ENCODE measurements around the gene ATP6V0A4. TPM values are rescaled to one million over a fixed set of nuclear protein-coding genes. Genes with fewer than 3 reads are reported as not detected.

ATP6V0A4 gene
- total and polyA plus RNA-seq, 2 experiments from 2014 or later = not detected

DNA sequence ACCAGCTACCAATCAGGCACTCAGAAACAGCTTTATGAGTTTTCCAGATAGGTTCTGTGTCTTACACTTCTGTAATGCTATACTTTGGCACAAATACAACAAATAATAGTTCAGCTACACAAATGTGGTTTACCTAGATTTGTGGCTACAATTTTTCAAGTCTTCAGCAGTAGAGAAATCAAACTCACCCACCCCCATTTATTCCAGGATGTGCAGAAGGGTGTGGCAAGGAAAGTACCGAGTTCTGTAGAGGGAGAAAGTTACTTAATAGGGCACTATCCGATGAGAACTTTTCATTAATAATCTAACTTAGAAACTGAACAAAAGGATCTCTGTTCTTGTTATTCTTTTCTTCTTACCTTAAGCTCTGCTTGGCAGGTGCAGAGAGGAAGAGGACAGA lies 30.3 kb upstream of the ATP6V0A4 start:
- no peaks in the 10 kb centered on the region for H3K27me3 ChIP-seq
- no peak overlapping the region for H3K27ac ChIP-seq
- no peaks in the 10 kb centered on the region for H3K36me3 ChIP-seq
- H3K4me3 ChIP-seq = no peak overlapping the region
- H3K9me3 ChIP-seq (ENCODE audit: low read depth) = no peaks in the 10 kb centered on the region
- DNase-seq (ENCODE audit: low read depth in 1 of 2, low spot score in 1 of 2) = no peak
- no peaks in the 10 kb centered on the region for H3K4me1 ChIP-seq (ENCODE audit: low read depth)
- TF ChIP-seq, protein P1, sequence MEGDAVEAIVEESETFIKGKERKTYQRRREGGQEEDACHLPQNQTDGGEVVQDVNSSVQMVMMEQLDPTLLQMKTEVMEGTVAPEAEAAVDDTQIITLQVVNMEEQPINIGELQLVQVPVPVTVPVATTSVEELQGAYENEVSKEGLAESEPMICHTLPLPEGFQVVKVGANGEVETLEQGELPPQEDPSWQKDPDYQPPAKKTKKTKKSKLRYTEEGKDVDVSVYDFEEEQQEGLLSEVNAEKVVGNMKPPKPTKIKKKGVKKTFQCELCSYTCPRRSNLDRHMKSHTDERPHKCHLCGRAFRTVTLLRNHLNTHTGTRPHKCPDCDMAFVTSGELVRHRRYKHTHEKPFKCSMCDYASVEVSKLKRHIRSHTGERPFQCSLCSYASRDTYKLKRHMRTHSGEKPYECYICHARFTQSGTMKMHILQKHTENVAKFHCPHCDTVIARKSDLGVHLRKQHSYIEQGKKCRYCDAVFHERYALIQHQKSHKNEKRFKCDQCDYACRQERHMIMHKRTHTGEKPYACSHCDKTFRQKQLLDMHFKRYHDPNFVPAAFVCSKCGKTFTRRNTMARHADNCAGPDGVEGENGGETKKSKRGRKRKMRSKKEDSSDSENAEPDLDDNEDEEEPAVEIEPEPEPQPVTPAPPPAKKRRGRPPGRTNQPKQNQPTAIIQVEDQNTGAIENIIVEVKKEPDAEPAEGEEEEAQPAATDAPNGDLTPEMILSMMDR (IDR thresholded peaks at IDR 0.05; ENCODE audit: low read depth, low read length) = no peak

DNA sequence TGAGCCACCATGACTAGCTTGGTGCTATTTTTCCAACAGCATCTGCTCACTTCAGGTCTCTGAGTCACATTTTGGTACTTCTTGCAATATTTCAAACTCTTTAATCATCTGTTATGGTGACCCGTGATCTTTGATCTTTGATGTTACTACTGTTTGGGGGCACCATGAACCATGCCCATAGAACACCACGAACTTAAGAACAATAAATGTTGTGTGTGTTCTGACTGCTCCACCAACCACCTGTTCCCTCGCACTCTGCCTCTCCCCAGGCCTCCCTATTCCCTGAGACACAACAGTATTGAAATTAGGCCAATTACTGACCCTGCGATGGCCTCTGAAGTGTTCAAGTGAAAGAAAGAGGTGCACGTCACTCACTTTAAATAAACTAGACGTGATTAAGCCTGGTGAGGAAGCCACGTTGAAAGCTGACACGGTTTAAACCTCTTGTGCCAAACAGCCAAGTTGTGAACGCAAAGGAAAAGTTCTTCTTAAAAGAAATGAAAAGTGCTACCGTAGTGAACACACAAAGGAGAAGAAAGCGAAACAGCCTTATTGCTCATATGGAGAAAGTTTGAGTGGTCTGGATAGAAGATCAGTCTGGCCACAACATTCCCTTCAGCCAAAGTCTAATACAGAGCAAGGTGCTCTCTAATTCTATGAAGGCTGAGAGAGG lies 27.2 kb upstream of the ATP6V0A4 start:
- H3K4me1 ChIP-seq (ENCODE audit: low read depth) = no peaks in the 10 kb centered on the region
- no peak overlapping the region for H3K27ac ChIP-seq
- no peak overlapping the region for H3K4me3 ChIP-seq
- no peaks in the 10 kb centered on the region for H3K27me3 ChIP-seq
- TF ChIP-seq, protein P1 (IDR thresholded peaks at IDR 0.05; ENCODE audit: low read depth, low read length) = no peak
- no peaks in the 10 kb centered on the region for H3K9me3 ChIP-seq (ENCODE audit: low read depth)
- DNase-seq (ENCODE audit: low read depth in 1 of 2, low spot score in 1 of 2) = no peak
- H3K36me3 ChIP-seq = no peaks in the 10 kb centered on the region

DNA sequence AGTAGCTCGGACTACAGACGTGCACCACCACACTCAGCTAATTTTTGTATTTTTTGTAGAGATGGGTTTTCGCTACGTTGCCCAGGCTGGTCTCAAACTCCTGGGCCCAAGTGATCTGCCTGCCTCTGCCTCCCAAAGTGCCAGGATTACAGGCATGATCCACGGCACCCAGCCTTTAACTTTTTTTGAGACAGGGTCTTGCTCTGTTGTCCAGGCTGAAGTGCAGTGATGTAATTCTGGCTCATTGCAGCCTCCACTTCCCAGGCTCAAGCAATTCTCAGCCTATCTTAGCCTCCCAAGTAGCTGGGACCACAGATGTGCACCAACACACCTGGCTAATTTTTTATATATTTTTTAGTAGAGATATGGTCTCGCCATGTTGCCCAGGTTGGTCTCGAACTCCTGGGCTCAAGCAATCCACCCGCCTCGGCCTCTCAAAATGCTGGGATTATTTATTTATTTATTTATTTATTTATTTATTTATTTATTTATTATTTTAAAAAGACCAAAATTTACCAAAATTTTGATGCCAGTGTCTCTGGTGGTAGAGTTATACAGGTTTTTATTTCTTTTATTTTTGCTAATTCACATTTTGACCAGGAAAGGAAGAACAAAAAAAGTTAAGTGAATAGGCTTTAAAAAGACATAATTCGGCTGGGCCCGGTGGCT lies 25.0 kb upstream of the ATP6V0A4 start:
- no peaks in the 10 kb centered on the region for H3K4me1 ChIP-seq (ENCODE audit: low read depth)
- H3K4me3 ChIP-seq = no peak overlapping the region
- no peak for DNase-seq (ENCODE audit: low read depth in 1 of 2, low spot score in 1 of 2)
- H3K27ac ChIP-seq = no peak overlapping the region
- H3K36me3 ChIP-seq = no peaks in the 10 kb centered on the region
- H3K9me3 ChIP-seq (ENCODE audit: low read depth) = no peaks in the 10 kb centered on the region
- H3K27me3 ChIP-seq = no peaks in the 10 kb centered on the region
- TF ChIP-seq, protein P1 (IDR thresholded peaks at IDR 0.05; ENCODE audit: low read depth, low read length) = no peak

DNA sequence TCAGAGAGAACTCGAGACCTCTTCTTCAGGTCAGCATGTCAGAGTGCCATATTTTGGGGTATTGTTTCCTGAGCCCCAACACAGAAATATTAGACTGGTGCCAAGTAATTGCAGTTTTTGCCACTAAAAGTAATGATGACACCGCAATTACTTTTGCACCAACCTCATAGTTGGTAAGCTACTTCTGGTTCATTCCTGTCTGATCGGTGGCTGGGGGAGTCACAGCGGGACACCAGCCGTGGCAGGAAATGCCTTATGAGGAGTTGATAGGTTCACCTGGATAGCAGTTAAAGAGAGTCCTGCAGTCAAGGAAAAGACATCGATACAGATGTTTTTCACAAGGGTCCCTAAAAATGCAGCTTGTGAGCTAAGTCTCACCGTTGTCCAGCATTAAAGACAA lies 23.9 kb upstream of the ATP6V0A4 start:
- no peak overlapping the region for H3K4me3 ChIP-seq
- H3K27me3 ChIP-seq = no peaks in the 10 kb centered on the region
- TF ChIP-seq, protein P1 (IDR thresholded peaks at IDR 0.05; ENCODE audit: low read depth, low read length) = no peak
- H3K27ac ChIP-seq = no peak overlapping the region
- DNase-seq (ENCODE audit: low read depth in 1 of 2, low spot score in 1 of 2) = no peak
- H3K36me3 ChIP-seq = no peaks in the 10 kb centered on the region
- no peaks in the 10 kb centered on the region for H3K4me1 ChIP-seq (ENCODE audit: low read depth)
- H3K9me3 ChIP-seq (ENCODE audit: low read depth) = no peaks in the 10 kb centered on the region

DNA sequence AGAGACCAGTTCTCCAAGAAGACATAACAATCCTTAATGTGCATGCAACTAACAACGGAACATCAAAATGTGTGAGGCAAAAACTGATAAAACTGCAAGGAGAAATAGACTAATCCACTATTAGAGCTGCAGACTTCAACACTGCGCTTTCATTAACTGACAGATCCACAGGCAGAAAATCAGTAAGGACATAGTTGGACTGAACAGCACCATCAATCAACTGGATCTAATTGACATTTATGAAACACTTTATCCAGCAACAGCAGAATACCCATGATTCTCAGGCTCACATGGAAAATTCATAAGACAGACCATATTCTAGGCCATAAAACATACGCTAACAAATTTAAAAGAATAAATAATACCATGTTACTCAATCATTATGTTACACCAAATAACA lies 21.6 kb upstream of the ATP6V0A4 start:
- Histone ChIP-seq H3K27ac (no peak overlapping the region), H3K4me3 (no peak overlapping the region), H3K9me3 (ENCODE audit: low read depth) (no peaks in the 10 kb centered on the region), H3K36me3 (no peaks in the 10 kb centered on the region), H3K4me1 (ENCODE audit: low read depth) (no peaks in the 10 kb centered on the region), H3K27me3 (no peaks in the 10 kb centered on the region)
- TF ChIP-seq, protein P1 (IDR thresholded peaks at IDR 0.05; ENCODE audit: low read depth, low read length) = no peak
- DNase-seq (ENCODE audit: low read depth in 1 of 2, low spot score in 1 of 2) = no peak
